Measurements from ENCODE around the gene ULK4.

Gene ULK4

DNA sequence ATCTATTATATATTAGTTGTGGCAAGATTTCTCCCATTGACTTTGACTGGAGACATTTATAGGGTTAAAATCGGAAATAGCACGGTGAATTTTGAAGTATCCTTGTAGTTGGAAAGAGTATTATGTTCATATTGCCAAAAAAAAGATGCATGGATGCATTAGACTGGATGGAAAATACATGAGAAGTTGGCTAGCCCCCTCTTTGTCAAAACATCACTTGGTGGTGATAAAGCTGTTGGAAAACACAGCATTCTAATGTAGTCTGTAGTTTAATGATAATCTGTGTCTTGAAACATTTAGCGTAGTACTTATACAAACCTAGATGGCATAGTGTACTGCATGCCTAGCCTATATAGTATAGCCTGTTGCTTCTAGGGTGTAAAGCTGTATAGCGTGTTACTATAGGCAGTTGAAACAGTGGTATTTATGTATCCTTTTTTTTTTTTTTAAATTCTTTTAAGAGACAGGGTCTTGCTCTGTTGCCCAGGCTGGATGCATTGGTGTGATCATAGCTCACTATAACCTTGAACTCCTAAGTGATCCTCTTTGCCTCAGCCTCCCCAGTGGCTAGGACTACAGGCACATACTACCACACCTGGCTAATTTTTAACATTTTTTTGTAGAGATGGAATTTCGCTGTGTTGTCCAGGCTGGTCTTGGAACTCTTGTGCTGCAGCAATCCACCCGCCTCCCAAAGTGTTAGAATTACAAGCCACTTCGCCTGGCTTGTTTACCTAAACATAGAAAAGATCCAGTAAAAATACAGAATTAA, 740.8 kb downstream of the ULK4 start:
- no peak for TF ChIP-seq CTCF (IDR thresholded peaks at IDR 0.05; ENCODE audit: low read depth, low read length, missing control alignments)
- peaks cover 18% of the 10 kb centered on the region for H3K36me3 ChIP-seq (replicated peaks)
- no peak for DNase-seq
- H3K27ac ChIP-seq = no peak overlapping the region
- in situ Hi-C loops (cut with HindIII; ENCODE audit: low pct_ligation_motif_present, low sequenced_read_pairs) = no loop called here
- H3K27me3 ChIP-seq (replicated peaks) = no peaks in the 10 kb centered on the region
- H3K4me3 ChIP-seq (ENCODE audit: low read depth, low read length) = no peak overlapping the region

DNA sequence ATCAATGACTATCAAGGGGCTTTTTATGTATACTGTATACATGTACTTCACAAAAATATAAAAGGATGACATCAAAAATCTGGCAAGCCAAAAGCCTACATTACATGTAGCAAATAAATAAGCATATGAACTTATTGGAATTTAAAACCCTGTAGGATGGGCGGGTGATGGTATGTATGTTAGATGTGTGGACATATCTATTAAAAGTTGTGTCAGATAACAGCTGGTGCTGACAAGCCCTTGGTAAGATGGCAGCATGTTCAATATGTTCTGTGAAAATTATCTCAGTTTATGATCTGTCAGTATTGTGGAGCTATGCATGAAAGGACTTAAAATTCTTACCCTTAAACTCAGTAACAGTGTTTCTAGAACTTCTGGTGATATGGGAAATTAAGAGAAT, 742.5 kb downstream of the ULK4 start:
- Histone ChIP-seq H3K4me3 (ENCODE audit: low read depth, low read length) (no peak overlapping the region), H3K36me3 (replicated peaks) (peaks cover 1% of the 10 kb centered on the region), H3K27me3 (replicated peaks) (no peaks in the 10 kb centered on the region), H3K27ac (no peak overlapping the region)
- in situ Hi-C loops (cut with HindIII; ENCODE audit: low pct_ligation_motif_present, low sequenced_read_pairs) = no loop called here
- no peak for TF ChIP-seq CTCF (IDR thresholded peaks at IDR 0.05; ENCODE audit: low read depth, low read length, missing control alignments)
- DNase-seq = no peak

GRCh38 chr3:41216993-41217392, 744.9 kb downstream of the ULK4 start:
- no peak for TF ChIP-seq CTCF (IDR thresholded peaks at IDR 0.05; ENCODE audit: low read depth, low read length, missing control alignments)
- no peak overlapping the region for H3K27ac ChIP-seq
- no peak overlapping the region for H3K4me3 ChIP-seq (ENCODE audit: low read depth, low read length)
- in situ Hi-C loops (cut with HindIII; ENCODE audit: low pct_ligation_motif_present, low sequenced_read_pairs) = no loop called here
- no peaks in the 10 kb centered on the region for H3K36me3 ChIP-seq (replicated peaks)
- DNase-seq = no peak
- no peaks in the 10 kb centered on the region for H3K27me3 ChIP-seq (replicated peaks)

- in situ Hi-C loops (cut with HindIII; ENCODE audit: low pct_ligation_motif_present, low sequenced_read_pairs) = no loop called here
- no peak for TF ChIP-seq CTCF (IDR thresholded peaks at IDR 0.05; ENCODE audit: low read depth, low read length, missing control alignments)
Measured at GRCh38 chr3:41216422-41216821, 745.5 kb downstream of the ULK4 start.

GRCh38 chr3:41213588-41213987, 748.3 kb downstream of the ULK4 start:
- no peaks in the 10 kb centered on the region for H3K36me3 ChIP-seq (replicated peaks)
- in situ Hi-C loops (cut with HindIII; ENCODE audit: low pct_ligation_motif_present, low sequenced_read_pairs) = no loop called here
- no peak overlapping the region for H3K4me3 ChIP-seq (ENCODE audit: low read depth, low read length)
- no peaks in the 10 kb centered on the region for H3K27me3 ChIP-seq (replicated peaks)
- no peak overlapping the region for H3K27ac ChIP-seq
- DNase-seq = no peak
- TF ChIP-seq CTCF (IDR thresholded peaks at IDR 0.05; ENCODE audit: low read depth, low read length, missing control alignments) = no peak

More at GRCh38 chr3:41216422-41216821, 745.5 kb downstream of the ULK4 start:
- H3K4me3 ChIP-seq (ENCODE audit: low read depth, low read length) = no peak overlapping the region
- H3K36me3 ChIP-seq (replicated peaks) = no peaks in the 10 kb centered on the region
- H3K27ac ChIP-seq = no peak overlapping the region
- DNase-seq = no peak
- no peaks in the 10 kb centered on the region for H3K27me3 ChIP-seq (replicated peaks)

DNA sequence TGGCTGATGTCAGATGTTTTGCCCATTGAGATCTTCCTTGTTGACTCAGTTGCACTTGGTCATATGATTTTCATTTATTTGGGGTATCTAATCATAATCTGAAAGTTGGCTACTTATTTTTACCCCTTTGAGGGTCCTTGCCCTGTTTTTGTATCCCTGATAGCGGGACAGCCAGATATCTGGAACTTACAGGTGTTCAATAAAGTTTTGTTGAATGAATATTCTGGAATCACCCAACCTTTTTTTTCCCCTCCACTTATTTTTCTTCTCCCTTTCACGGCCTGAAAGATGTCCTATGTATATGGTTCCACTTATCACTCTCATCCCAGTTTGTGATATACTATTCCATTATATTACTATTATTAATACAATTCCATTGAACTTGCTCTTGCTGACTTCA, 749.8 kb downstream of the ULK4 start:
- no peak for DNase-seq
- in situ Hi-C loops (cut with HindIII; ENCODE audit: low pct_ligation_motif_present, low sequenced_read_pairs) = no loop called here
- H3K27me3 ChIP-seq (replicated peaks) = no peaks in the 10 kb centered on the region
- H3K4me3 ChIP-seq (ENCODE audit: low read depth, low read length) = no peak overlapping the region
- H3K36me3 ChIP-seq (replicated peaks) = no peaks in the 10 kb centered on the region
- TF ChIP-seq CTCF (IDR thresholded peaks at IDR 0.05; ENCODE audit: low read depth, low read length, missing control alignments) = no peak
- no peak overlapping the region for H3K27ac ChIP-seq

All from brain microvascular endothelial cell (primary cell).